ENCODE data around the gene TBXAS1. TPM values are rescaled to one million over a fixed set of nuclear protein-coding genes. Genes with fewer than 3 reads are reported as not detected.

TBXAS1 gene
- total RNA-seq, 1 donor from 2014 or later: 3.8 TPM

- DNase-seq (ENCODE audit: low spot score in 2 of 2): no peak
- Histone ChIP-seq H3K9me3 (no peaks in the 10 kb centered on the region), H3K27me3 (no peaks in the 10 kb centered on the region), H3K27ac (no peak overlapping the region), H3K4me1 (no peaks in the 10 kb centered on the region), H3K36me3 (no peaks in the 10 kb centered on the region), H3K4me3 (no peak overlapping the region)
- TF ChIP-seq CTCF (IDR thresholded peaks at IDR 0.05): no peak
- intact Hi-C loops (cut with DNase I): no loop called here
Observed at GRCh38 chr7:139808427-139808826, 20.6 kb upstream of the TBXAS1 start.

- no peak overlapping the region for H3K27ac ChIP-seq
- no peaks in the 10 kb centered on the region for H3K36me3 ChIP-seq
- no peak for DNase-seq (ENCODE audit: low spot score in 2 of 2)
- intact Hi-C loops (cut with DNase I): no loop called here
- H3K27me3 ChIP-seq: no peaks in the 10 kb centered on the region
- H3K4me1 ChIP-seq: no peaks in the 10 kb centered on the region
- H3K4me3 ChIP-seq: no peak overlapping the region
- TF ChIP-seq CTCF (IDR thresholded peaks at IDR 0.05): no peak
- H3K9me3 ChIP-seq: no peaks in the 10 kb centered on the region
Observed at GRCh38 chr7:139808846-139809442, 20.1 kb upstream of the TBXAS1 start.

GRCh38 chr7:139811066-139811465 is 18.0 kb upstream of the TBXAS1 start:
- intact Hi-C loops (cut with DNase I): no loop called here
- H3K4me1 ChIP-seq: no peaks in the 10 kb centered on the region
- H3K27me3 ChIP-seq: no peaks in the 10 kb centered on the region
- no peak for DNase-seq (ENCODE audit: low spot score in 2 of 2)
- no peaks in the 10 kb centered on the region for H3K36me3 ChIP-seq
- H3K4me3 ChIP-seq: no peak overlapping the region
- no peak for TF ChIP-seq CTCF (IDR thresholded peaks at IDR 0.05)
- no peaks in the 10 kb centered on the region for H3K9me3 ChIP-seq
- H3K27ac ChIP-seq: no peak overlapping the region

- H3K36me3 ChIP-seq: no peaks in the 10 kb centered on the region
Observed at GRCh38 chr7:139813151-139813550, 15.9 kb upstream of the TBXAS1 start.

GRCh38 chr7:139813689-139814088 is 15.4 kb upstream of the TBXAS1 start:
- H3K36me3 ChIP-seq: no peaks in the 10 kb centered on the region
- DNase-seq (ENCODE audit: low spot score in 2 of 2): no peak
- TF ChIP-seq CTCF (IDR thresholded peaks at IDR 0.05): no peak
- H3K4me3 ChIP-seq: no peak overlapping the region
- no peaks in the 10 kb centered on the region for H3K4me1 ChIP-seq
- H3K9me3 ChIP-seq: no peaks in the 10 kb centered on the region
- H3K27me3 ChIP-seq: no peaks in the 10 kb centered on the region
- intact Hi-C loops (cut with DNase I): no loop called here
- H3K27ac ChIP-seq: no peak overlapping the region

More at GRCh38 chr7:139813151-139813550, 15.9 kb upstream of the TBXAS1 start:
- no peak overlapping the region for H3K4me3 ChIP-seq
- no peaks in the 10 kb centered on the region for H3K27me3 ChIP-seq
- intact Hi-C loops (cut with DNase I): no loop called here
- no peaks in the 10 kb centered on the region for H3K4me1 ChIP-seq
- H3K27ac ChIP-seq: no peak overlapping the region
- TF ChIP-seq CTCF (IDR thresholded peaks at IDR 0.05): no peak
- DNase-seq (ENCODE audit: low spot score in 2 of 2): no peak
- H3K9me3 ChIP-seq: no peaks in the 10 kb centered on the region

GRCh38 chr7:139817249-139817648 is 11.8 kb upstream of the TBXAS1 start:
- H3K36me3 ChIP-seq: no peaks in the 10 kb centered on the region
- no peak for DNase-seq (ENCODE audit: low spot score in 2 of 2)
- H3K4me1 ChIP-seq: no peaks in the 10 kb centered on the region
- H3K27me3 ChIP-seq: no peaks in the 10 kb centered on the region
- intact Hi-C loops (cut with DNase I): no loop called here
- H3K9me3 ChIP-seq: no peaks in the 10 kb centered on the region
- TF ChIP-seq CTCF (IDR thresholded peaks at IDR 0.05): no peak
- H3K4me3 ChIP-seq: no peak overlapping the region
- H3K27ac ChIP-seq: no peak overlapping the region
